GM23338 (cell line): Measurements from ENCODE around the gene SETBP1.

Experiments
- EZH2 ChIP-seq: fragments of 200-600 bp; sonication (generic); IDR thresholded peaks from one replicate; pipeline ENCODE4 v1.8.0; 2017; ENCODE audit warnings: antibody characterized with exemption, mild to moderate bottlenecking, low read depth; ENCODE audit not compliant: unreplicated experiment
- TF ChIP-seq, protein P1 (sequence below), 2 experiments: fragments of 200-600 bp in 1 of 2; sonication (generic) in 1 of 2; conservative IDR thresholded peaks; 2 replicates each; pipeline versions ENCODE4 v1.5.1 to v1.6.1; 2016 to 2017; ENCODE audit warnings: antibody characterized with exemption in 2 of 2, low read depth in 2 of 2, mild to moderate bottlenecking in 2 of 2, moderate library complexity in 1 of 2

DNA sequence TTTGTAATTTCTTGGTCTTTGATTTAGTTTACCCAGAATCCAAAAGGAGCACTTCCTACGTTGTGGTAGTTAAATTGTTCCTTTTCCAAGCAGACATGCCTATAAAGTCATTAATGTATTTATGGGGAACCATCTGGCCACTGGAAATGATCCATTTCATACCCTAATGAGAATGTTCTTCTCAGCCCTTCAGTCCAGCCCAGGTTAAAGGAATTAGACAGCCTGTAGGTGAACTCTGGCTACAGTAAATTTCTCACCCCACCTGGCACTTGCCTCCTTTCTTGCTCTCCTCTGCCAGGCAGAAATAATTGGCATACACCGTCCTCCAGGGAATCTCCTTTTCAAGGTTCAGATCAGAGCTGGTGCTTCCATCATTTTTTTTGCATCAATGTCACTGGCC lies 121.1 kb downstream of the SETBP1 start:
- TF ChIP-seq, protein P1, sequence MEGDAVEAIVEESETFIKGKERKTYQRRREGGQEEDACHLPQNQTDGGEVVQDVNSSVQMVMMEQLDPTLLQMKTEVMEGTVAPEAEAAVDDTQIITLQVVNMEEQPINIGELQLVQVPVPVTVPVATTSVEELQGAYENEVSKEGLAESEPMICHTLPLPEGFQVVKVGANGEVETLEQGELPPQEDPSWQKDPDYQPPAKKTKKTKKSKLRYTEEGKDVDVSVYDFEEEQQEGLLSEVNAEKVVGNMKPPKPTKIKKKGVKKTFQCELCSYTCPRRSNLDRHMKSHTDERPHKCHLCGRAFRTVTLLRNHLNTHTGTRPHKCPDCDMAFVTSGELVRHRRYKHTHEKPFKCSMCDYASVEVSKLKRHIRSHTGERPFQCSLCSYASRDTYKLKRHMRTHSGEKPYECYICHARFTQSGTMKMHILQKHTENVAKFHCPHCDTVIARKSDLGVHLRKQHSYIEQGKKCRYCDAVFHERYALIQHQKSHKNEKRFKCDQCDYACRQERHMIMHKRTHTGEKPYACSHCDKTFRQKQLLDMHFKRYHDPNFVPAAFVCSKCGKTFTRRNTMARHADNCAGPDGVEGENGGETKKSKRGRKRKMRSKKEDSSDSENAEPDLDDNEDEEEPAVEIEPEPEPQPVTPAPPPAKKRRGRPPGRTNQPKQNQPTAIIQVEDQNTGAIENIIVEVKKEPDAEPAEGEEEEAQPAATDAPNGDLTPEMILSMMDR (conservative IDR thresholded peaks at IDR 0.05; ENCODE audit: low read depth in 2 of 2), result no peak
- TF ChIP-seq EZH2, result no peak
